CD4-positive, alpha-beta T cell treated with Interleukin-15 for 4 hours (primary cell): ENCODE results near the gene DGCR6L.
"Not testable (repeated sequence)": the region's sequence is repeated elsewhere in the genome, so short reads cannot be mapped to it uniquely, and the experiment has no call there.

ENCODE experiments used
- DNase-seq: peaks from one replicate; pipeline ENCODE4 v3.0.0-alpha.2; 2020; ENCODE audit warnings: low spot score

DGCR6L gene

GRCh38 chr22:20325996-20326395, 6.1 kb upstream of the DGCR6L start:
- DNase-seq: not testable (repeated sequence)

DNA sequence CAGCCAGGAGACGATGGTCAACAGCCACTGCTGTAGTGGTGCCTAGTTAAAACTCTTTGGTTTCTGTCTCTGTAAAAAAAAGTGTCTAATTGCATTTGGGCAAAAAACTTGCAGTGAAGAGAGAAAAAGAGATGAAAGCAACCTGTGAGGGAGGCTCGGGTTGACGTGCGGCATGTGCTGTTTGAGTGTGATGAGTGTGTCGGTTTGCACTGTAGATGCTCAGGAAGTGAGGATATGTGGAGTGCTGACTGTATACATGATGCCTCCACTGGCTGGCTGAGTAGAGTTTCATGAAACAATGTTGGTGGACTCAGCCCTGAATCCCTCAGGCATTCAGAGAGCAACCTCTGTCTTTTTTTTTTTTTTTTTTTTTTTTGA, 4.3 kb upstream of the DGCR6L start:
- DNase-seq: peak; percentile 37

DNA sequence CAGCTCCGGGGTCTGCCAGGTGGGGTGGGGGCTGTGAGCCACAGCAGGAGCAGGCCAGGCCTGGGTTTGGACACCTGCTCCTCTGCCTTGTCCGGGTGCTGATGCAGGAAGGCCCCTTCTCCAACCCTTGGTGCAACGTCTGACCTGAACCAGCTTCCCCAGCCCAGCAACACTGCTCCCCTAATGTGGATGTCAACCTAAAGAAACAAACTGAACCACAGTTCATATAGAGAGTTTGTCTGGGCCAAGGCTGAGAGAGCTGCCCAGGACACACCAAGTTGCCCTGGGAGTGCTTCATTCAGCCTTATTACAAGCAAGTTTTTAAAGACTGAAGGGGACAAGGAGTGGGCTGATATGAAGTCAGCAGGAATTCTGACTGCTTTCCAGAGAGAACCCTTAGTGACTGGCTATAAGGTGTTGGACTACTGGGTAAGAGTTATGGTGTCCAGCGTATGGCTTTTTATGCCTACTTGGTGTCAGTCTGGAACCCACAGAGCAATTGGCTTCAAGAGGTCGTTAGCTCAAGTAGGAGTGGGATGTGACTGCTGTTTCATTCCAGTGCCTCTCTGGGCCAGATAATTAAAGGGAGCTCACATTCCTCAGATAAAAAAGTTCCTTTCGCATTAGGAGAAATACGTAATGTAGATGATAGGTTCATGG, 1.8 kb upstream of the DGCR6L start:
- not testable (repeated sequence) for DNase-seq

DNA sequence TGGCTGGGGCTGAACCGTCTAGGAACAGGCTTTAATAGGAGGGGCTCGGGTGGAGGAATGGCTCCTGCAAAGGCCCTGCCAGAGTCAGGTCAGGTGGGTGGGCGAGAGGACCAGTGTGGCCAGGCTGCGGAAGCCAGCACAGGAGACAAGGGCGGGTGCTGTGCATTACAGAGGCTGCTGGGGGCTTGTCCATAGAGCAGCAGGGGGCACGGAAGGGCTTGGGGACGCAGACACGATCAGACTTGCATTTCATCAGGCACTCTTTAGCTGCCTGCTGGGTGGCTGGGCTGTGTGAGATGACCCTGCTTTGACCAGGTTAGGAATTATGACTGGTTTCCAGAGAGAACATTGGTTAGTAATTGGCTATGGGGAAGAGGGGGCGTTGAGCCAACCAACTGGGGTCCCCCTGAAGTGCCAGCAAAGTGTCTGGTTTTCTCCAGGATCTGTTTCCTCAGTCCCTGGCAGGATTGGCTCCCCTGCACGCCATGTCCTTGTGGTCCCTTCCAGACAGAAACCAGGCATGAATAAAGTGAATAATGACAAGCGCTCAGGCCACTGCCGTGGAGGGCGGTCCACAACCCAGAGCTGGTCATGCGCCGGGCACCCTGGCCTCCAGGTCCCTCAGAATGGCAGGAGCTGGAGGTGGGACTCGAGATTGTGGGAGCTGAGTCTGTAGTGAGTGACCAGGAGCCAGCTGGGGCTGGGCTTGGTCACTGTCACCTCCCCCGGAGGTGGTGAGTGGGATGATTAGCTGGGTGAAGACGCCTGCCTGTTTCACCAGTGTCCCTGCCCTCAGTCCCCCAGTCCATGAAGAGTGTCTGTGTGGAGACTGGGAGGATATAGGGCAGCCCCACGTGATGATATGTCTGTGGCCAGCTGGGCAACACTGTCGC, 1.0 kb upstream of the DGCR6L start:
- not testable (repeated sequence) for DNase-seq

DNA sequence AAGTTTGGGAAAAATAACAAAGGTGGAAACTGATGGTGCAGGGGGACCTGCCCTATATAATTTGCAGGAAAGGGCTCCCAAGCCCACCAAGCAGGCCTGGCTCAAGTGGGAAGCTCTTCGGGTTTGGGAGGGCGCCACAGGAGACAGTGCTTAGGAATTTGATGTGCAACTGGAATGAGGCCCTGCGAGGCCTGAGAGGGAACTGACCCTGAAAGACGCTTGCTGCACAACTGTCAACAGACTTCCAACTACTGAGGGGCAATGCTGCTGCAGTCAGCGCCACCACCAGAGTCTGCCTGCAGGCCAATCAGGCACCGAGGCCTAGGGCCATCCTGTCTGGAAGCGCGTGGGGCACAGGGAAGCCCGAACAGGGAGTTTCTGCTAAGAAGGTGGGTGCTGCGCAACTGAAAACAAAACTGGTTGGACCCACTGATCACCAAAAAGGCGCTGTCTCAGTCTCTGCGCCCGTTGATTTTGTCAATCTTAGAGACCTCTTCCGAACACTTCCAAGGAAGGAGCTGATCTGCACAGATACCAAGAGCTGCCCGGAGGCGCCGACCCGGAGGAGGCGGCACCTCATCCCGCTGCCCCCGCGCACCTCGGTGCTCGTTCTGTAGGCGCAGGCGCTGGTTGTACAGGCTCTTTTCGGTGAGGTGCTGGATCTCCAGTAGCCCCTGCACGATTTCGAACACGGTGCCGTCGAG, 667 bp downstream of the DGCR6L start:
- no peak for DNase-seq

- DNase-seq: not testable (repeated sequence)
These were observed 1.7 kb downstream of the DGCR6L start for GRCh38 chr22:20318043-20318688.

GRCh38 chr22:20317402-20318042, 2.3 kb downstream of the DGCR6L start:
- DNase-seq: peak; percentile 50

DNA sequence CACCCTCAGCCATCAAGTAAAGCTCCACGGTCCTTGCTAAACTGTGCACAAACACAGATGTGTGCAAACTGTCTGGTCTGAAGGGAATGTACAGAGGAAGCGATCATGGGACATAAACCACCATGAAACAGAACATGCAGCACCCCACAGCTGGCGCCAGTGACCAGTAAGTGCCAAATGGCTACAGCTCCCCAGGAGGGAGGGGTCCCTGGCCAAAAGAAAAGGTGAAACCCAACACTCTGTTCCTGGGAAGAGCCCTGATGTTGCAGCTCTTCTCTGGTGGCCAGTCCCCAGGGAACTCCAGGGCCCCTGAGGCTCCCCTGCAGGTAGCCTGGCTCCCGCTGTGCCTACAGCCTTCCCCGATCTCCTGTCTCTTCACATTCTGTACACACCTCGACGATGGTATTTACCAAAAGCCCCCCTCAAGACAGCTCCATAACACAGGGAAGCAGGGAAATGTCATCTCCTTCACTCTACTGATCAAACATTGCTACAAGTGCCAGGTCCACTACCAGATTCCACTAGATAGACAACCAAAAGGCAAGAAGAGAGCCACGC, 2.9 kb downstream of the DGCR6L start:
- DNase-seq: no peak

DNA sequence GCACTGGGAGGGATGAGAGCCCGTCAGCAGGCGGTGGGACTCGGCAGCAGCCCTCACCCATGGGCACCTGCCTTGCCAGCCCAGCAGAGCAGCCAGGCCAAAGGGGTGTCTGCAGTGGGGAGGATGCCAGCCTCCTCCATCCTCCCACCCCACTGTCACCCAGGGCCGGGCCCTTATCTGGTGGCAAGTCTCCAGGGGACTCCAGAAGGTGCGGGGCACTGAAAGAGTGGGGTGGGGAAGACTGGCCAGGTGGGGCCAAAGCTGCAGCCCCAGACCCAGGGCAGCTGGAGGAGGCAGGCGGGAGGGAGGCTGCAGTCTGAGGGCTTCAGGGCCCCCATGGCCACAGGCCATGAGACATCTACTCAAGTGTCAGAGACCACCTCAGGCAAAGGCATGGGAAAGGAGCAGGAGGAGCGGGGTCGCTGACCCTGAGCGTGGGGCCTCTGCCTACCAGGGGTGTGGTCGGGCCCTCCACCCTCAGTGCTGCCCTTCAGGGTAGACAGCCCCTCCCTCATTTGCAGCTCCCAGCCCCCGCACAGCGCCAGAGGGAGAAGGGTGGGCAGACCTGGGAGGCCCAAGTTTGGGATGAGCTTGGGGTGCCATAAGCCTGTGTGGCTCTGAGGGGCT, 3.5 kb downstream of the DGCR6L start:
- DNase-seq: no peak

DNA sequence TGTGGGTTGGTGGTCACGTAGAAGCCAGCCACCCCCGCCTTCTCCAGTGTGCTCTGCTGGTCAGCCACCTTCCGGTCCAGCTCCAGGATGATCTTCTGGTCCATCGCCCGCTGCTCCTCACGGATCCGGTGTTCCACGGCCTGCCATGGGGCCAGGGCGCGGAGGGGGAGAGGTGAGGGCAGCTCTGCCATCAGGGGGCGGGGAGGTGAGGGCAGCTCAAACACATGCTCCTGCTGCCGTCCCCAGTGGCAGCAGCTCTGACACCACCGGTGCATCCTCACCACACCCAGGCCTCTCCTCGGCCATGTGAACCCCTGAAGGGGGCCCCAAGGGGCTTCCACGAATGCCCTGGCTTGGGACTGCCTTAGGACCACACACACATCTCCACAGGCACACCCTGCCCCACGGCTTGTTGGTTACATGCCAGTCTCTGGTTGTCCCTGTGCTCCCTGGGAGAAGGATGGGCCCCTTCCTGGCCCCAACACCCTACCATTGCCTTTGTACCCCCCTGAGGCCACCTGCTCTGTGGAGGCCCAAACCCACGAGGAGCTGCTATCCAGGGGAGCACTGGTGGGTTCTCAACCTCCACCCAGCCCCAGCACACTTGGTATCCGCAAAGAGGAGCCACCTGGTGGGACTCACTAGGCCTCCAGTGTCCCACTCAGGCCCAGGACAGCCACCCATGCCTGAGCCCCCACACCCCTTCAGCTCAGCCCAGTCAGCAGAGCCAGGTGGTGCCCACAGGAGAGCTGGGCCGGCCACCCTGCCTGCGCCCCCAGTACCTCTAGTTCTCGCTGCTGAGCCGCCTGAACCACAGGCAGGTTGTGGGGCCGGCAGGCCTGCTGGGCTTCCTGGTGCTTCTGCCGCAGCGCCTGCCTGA, 4.3 kb downstream of the DGCR6L start:
- no peak for DNase-seq

DNA sequence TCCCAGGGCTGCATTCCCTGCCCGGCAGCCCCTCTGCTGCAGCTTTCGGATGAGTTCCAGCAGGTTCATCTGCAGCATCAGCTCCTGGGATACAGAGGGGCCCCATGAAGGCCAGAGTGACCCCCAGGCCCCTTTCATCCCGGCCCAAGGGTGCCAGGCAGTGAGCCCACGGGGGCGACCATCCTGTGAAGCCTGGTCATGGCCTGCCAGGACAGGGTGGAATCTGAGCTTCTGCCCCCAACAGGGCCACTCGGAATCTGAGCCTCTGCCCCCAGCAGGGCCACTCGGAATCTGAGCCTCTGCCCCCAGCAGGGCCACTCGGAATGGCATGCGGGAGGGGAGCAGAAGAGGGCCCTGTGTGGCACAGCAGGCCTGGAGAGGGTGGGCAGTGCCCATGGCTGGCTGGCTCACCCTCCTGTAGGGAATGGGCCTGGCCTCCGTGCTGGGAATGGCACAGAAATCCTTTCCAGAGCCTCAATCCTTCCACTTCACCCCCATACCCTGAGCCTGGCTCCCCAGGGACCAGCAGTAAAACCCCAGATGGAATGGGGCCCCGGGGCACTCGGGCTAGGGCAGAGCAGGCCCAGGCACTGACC, 5.0 kb downstream of the DGCR6L start:
- DNase-seq: not testable (repeated sequence)

DNA sequence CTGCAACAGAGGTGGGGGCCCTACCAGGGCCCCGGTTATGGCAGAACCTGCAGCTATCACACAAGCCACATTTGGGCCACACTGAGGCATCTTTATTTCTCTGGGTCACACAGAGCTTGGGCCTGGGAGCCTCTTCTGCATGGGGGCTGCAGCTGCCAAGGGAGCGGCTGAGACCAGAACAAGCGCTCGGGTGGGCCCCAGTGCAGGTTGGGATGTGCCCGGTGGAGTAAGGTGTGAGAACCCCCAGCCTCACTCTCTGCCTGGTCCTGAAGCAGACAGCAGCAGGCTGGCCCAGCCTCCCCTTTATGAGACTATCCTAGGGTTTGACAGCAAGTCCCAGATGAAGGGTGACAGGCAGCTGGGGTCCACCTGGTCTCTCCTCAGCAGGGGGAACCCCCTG, 5.7 kb downstream of the DGCR6L start:
- DNase-seq: not testable (repeated sequence)

- not testable (repeated sequence) for DNase-seq
These were observed 6.4 kb downstream of the DGCR6L start for GRCh38 chr22:20313306-20314077.

DNA sequence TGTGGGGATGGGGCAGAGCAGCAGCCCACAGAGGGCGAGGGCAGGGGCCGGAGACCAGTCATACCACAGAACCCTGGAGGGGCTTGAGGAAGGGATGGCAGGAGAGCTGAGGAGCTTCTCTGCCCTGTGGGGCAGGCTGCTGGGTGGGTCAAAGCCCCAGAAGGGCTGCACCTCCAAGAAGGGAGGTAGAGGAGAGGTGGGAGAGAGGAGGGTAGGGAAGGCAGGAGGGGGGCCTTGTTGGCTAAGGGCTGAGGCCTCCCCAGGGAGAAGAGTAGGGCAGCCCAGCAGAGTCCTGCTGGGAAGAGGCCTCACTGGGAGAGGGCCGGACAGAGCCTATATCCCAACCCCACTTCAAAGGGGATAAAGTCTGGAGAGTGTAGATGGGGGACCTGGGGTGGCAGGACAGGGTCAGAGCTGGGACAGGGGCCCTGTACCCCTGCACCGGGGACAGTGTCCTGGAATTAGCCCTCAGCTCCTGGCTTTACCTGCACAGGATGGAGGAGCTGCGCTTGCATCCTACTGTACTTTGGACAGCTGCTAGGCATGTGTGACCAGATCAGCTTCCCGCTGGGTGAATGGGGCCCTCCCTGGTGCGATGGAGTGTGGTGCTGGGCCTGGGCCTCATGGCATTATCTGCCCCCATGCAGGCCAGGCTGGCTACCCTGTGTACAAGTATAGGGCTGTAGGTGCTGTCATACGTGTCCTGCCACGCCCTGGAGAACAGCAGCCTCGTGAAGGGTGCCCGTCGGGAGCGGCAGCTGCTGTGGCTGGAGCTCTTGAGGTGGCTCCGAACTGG, 7.3 kb downstream of the DGCR6L start:
- no peak for DNase-seq

GRCh38 chr22:20311249-20312062, 8.4 kb downstream of the DGCR6L start:
- DNase-seq: not testable (repeated sequence)

- not testable (repeated sequence) for DNase-seq
These were observed 9.1 kb downstream of the DGCR6L start for GRCh38 chr22:20310773-20311172.

DNA sequence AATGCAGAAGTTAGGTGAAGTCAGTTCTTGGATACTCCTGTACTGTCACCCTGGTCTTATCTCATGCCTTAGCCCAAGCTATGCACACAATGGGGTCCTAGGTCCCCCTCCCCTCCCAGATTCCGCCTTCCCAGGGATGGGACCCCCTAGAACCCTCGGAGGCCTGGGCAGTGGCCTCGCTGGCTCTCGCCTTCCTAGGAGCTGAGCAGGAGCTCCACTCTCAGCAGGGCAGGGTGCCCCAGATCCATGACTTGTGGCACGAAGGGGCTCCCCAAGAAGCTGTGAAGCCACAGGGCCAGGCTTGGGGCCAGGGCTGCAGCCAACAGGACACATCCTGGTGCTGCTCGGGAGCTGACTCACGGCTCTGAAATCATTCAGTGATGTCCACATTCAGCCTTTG, 9.7 kb downstream of the DGCR6L start:
- not testable (repeated sequence) for DNase-seq
